GM19438 (cell line): ENCODE measurements around the gene CD55.

Source experiments
- ATAC-seq: cut with Tn5 transposase; IDR thresholded peaks from one replicate; pipeline ENCODE4 v1.9.1; 2021; ENCODE audit warnings: low read depth; ENCODE audit not compliant: unreplicated experiment

The CD55 gene

GRCh38 chr1:207328908-207329440 is 7.5 kb downstream of the CD55 start:
- ATAC-seq: no peak

DNA sequence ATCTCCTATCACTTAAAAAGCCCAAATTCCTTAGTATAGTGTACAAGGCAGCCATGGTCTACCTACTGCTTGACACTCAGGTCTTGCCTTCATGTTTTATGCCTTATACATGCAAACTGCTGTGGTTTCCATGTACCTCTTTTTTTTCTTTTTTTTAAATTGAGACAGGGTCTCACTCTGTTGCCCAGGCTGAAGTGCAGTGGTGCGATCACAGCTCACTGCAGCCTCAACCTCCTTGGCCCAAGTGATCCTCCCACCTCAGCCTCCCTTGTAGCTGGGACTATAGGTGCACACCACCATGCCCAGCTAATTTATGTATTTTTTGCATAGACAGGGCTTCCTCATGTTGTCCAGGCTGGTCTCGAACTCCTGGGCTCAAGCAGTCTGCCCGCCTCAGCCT is 8.0 kb downstream of the CD55 start:
- ATAC-seq: no peak

DNA sequence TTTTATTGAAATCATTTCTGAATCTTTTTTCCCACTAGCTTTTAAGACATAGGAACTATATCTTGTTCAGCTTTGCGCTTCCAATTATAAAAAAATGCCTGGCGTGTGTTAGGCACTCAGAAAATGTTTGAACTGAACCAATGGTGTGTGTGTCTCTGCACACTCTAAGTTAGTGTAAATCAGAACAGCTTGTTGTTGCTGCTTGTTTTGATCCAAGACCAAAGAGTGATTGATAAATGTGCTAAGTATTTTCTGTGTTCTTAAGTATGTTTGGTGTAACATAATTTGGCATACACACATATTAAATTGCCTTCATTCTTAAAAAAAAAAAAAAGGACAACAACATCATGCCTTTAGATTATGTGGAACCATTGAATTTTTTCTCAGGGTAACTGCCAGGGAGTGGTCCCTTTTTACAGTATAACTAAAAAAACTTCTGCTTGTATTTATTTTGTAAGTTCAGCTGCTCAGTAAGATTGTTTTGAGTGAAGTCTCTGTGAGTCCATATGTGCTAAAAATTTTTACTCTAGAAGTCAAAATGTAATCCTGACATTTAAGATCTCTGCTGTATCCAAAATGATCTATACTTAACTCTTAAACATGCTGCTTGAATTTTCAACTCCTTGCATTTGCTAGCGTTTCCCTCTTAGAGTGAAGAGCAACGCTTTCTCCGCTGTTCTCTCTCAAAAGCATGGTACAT is 8.7 kb downstream of the CD55 start:
- no peak for ATAC-seq

DNA sequence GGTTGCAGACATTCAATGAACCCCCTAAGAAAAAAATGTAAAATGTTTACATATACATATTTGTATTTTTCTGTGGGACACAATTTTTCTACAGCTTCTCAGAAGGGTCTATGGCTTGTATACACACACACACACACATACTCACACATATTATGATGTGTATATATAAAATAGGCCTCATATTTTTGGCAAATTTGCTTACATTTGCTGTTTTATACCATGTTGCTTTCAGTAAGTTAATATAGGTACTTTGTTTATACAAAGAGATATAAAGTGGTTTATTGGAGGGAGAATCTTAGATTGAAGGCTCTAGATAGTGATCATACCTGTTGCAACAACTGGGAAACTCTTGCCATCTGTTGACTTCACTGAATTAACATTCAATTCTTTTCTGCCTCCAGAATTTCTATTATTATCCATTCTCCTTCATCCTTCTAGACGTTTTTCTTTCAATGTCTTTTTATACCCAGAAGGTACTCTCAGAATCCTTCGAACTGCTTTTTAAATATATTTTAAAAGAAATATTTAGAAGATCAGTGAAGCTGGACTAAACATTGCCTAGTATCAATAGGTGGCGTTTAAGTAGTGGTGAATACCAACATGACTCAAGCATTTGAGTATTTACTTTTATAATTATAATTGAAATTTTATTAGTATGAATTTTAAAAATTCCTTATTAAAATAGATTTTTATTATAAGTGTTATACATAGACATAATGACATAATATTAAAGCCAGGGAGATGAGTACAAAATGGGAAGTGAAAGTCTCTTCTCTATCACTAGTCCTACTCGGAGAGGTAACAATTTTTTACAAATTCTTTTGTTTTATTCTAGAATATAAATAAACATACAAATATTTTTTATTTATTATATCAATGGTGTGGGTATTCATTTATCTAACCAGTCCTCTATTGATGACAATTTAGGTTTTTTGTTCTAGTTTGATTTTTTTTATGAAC is 10.2 kb downstream of the CD55 start:
- no peak for ATAC-seq

DNA sequence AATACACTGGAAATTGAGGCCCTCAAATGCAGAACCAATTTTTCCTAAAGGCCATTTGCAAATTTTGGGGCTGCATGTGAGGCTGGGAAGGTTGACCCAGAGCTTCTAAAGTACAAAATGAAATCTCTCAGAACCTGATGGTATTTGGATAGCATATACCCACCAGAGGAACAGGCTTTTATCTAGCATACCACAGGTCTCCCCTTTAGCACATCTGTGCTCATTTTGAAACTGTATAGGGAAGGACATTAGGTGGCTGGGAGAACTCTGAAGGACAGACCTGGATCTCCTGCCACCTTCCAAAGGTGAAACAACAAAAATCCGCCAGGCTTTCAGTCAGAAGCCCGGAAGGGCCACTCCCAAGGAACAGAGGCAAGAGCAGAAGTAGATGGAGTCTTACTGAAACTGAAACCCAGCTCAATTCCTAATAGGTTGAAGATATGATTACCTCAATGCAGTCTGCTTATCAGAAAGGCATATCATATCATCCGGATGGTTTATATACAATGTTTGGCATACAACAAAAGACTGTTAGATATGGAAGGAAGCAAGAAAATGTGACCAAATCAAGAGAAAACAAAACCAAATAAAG is 11.6 kb downstream of the CD55 start:
- ATAC-seq: no peak

DNA sequence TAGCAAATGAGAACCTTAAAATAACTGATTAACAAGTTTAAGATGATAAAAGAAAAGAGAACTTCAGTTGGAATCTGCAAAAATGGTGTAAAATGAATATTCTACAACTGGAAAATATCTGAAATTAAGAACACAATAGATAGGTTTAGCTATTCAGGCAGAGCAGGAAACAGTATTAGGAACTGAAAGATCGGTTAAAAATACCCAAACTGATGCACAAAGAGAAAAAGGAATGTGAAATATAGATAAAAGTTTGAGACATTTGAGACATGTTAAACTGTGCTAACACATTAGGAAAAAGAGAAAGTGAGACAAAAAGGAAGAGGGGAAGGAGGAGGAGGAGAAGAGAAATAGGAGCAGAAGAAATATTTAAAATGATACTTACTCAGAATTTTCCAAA is 12.1 kb downstream of the CD55 start:
- ATAC-seq: no peak

DNA sequence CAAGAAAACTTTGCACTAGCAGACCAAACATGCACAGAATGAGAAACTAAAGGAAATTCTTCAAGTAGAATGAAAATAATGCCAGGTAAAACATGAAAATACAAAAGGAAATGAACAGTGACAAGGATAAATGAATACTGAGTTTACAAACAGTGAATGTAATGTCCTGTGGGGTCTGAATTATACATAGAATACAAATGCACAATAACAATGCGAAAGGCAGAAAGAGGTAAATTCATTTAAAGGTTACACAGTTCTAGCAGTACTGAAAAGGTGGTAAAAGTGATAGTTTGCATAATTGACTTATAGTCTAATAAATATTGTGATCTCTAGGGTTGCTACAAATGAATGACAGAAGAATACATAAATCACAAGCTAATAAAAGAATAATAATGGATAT is 12.9 kb downstream of the CD55 start:
- no peak for ATAC-seq

- no peak for ATAC-seq
Observed at GRCh38 chr1:207335138-207335537, 13.7 kb downstream of the CD55 start.

DNA sequence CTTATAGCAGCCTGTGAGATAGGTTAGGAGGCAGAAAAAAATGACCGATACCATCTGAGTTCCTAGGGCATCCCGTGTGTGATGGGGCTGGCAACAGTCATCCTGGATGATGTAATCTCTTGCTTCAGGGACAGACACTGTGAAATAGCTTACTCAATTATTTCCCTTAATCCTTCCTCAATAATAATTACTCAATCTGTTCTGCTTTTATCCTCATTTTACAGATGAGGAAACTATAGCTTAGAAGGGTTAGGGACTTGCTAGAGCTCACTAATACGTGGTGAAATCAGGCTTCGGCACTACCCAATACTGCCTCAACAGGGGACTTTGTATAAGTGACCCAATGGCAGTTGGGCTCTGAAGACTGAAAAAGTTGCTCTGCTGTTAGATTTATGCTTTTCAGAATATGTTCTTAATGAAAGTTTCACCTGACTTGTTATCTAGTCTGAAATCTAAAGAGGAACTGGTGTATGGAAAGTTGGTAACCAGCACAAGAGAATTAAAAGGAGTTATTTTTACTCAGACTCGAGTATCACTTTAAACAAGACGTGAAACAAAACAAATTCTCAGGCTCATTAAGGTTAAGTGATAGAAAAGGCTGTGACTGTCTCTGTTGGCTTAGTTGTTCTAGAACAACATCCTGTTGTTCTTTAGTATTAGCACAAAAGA is 14.4 kb downstream of the CD55 start:
- ATAC-seq: peak; percentile 60

GRCh38 chr1:207336559-207337467 is 15.3 kb downstream of the CD55 start:
- ATAC-seq: peak; percentile 48

- no peak for ATAC-seq
Observed at GRCh38 chr1:207342332-207342731, 20.9 kb downstream of the CD55 start.

DNA sequence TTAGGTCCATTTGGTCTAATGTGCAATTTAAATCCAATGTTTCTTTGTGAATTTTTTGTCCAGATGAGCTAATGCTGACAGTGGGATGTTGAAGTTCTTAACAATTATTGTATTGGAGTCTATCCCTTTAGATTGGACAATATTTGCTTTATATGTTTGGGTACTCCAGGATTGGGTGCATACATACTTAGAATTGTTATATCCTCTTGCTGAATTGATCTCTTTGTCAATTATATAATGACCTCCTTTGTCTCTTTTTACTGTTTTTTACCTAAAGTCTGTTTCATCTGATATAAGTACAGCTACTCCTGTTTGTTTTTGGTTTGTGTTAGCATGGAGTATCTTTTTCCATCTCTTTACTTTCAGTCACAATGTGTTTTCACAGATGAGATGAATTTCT is 22.2 kb downstream of the CD55 start:
- no peak for ATAC-seq

- ATAC-seq: no peak
Observed at GRCh38 chr1:207344221-207344620, 22.7 kb downstream of the CD55 start.

DNA sequence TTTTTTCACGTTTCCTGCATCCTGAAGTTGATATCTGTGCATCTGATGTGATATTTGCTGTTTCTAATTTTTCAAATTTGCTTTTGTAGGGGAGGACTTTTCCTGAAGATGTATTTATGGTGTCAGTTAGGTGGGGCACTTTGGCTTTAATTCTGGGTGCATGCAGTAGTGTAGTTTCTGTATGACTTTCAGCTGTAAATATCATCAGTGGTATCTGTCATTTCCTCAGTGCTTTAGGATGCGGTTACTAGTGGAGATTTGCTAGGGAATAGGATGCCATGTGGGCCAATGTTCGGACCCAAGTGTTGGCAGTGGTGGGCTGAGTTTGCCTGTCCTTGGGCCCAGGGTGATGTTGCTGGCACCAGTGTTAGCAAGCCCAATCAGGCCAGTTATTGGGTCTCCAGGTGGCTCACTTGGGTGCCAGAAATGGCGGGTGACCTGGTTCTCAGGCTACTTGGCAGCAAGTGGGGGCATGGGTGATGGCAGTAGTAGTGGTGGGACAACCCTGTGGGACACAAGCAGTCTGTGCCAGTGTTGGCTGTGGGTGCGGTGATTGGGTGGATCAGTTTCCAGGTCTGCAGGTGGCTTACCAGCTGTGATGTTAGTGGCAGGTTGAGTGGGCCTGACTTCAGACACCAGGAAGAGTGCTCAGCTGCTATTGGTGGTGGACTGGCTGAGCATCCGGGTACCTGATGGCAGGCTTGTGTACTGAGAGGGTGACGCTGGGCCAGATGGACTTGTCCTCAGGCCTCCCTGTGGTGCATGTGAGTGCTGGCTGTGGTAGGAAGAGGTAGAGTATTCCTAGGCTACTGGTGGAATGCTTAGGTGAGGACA is 24.4 kb downstream of the CD55 start:
- ATAC-seq: no peak

GRCh38 chr1:207346513-207346912 is 25.0 kb downstream of the CD55 start:
- ATAC-seq: no peak

DNA sequence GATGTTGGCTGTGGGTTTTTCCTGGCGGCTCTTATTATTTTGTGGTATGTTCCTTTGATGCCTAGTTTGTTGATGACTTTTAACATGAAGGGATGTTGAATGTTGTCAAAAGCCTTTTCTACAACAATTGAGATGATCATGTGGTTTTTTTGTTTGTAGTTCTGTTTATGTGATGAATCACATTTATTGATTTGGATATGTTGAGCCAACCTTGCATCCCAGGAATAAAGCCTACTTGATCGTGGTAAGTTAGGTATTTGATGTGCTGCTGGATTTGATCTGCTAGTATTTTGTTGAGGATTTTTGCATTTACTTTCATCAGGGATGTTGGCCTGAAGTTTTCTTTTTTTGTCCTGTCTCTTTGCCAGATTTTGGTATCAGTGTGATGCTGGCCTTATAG is 28.5 kb downstream of the CD55 start:
- ATAC-seq: no peak

- no peak for ATAC-seq
Observed at GRCh38 chr1:207352554-207352953, 31.1 kb downstream of the CD55 start.

DNA sequence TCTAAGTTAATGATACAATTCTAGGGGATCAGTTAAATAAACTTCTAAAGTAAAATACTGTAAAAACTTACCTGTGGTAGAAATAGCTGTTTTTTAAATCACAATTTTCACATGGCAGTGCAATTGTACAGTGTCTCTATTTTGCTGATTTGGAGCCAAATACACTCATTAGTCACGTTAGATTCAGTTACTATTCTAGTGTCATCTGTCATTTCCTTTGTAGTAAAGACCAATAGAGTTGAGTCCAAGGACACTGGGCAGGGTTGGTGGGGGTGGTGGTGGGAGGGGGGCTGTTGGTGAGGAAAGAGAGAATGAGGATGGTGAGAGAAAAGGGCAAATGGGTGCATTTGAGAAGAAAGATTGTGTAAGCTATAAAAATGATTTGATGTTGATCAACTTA is 33.6 kb downstream of the CD55 start:
- ATAC-seq: no peak
